OCI-LY7 (cell line): ENCODE data around the gene GRHL1.

ENCODE experiments used
- CTCF ChIP-seq: fragments of 200-600 bp; sonication (generic); conservative IDR thresholded peaks from 2 replicates; pipeline ENCODE4 v1.5.1; 2014; ENCODE audit warnings: mild to moderate bottlenecking, antibody characterized with exemption, low read length, moderate library complexity, mixed read lengths
- EZH2phosphoT487 ChIP-seq: fragments of 200-600 bp; sonication (generic); IDR thresholded peaks from 2 replicates; pipeline ENCODE4 v1.6.1; 2018; ENCODE audit warnings: low read depth, borderline replicate concordance, mild to moderate bottlenecking, mixed run types, antibody characterized with exemption, low read length, moderate library complexity, mixed read lengths

GRCh38 chr2:10030311-10030736 is 78.8 kb downstream of the GRHL1 start:
- TF ChIP-seq CTCF (no peak), EZH2phosphoT487 (no peak)
